Endothelial cell of umbilical vein (primary cell): Measurements from ENCODE around the gene DNA2. TPM values are rescaled to one million over a fixed set of nuclear protein-coding genes. Genes with fewer than 3 reads are reported as not detected.
"Not testable (repeated sequence)": the region's sequence is repeated elsewhere in the genome, so short reads cannot be mapped to it uniquely, and the experiment has no call there.

Experiments used
- BruUV-seq: library from RNA; stranded (reverse); fragments of 400-500 nt; replicated peaks from 2 replicates; lab custom pipeline; 2021; lab: Mats Ljungman, UMichigan
- CTCF ChIA-PET: fragments of 300-600, 350-600 bp; sonication (Branson Sonifier 250); formaldehyde crosslinking; loops from one replicate; lab custom pipeline; 2021; ENCODE audit warnings: antibody characterized with exemption, inconsistent platforms; lab: Charles Lee
- POLR2A ChIA-PET: fragments of 300-600, 350-600 bp; sonication (Branson Sonifier 250); formaldehyde crosslinking; loops from one replicate; lab custom pipeline; 2021; ENCODE audit warnings: antibody characterized with exemption, inconsistent platforms; lab: Charles Lee
- DNase-seq: peaks from one replicate; pipeline ENCODE4 v3.0.0-alpha.2; 2011; ENCODE audit warnings: low read depth, low spot score
- FAIRE-seq: peaks from 2 replicates; lab custom pipeline; 2011; peaks lifted over from hg19 to GRCh38; lab: Jason Lieb, UNC
- H2AFZ ChIP-seq: 2 replicates; pipeline ENCODE4 v1.6.0; 2012; ENCODE audit warnings: low read depth, low read length, control low read depth, inconsistent platforms
- H3K27ac ChIP-seq: 2 replicates; pipeline ENCODE4 v1.5.1; 2011; ENCODE audit warnings: low read depth, mild to moderate bottlenecking, control low read depth, low read length, moderate library complexity; ENCODE audit not compliant: insufficient read depth
- H3K27me3 ChIP-seq, 2 experiments: 2 replicates each; pipeline versions ENCODE4 v1.6.0 to v1.6.1; 2011; ENCODE audit warnings: low read length in 2 of 2, mixed read lengths in 1 of 2; ENCODE audit not compliant: control insufficient read depth in 2 of 2, insufficient read depth in 2 of 2
- H3K36me3 ChIP-seq, 2 experiments: 2 replicates in 1 of 2; 3 replicates in 1 of 2; pipeline ENCODE4 v1.5.1; 2011; ENCODE audit warnings: low read length in 2 of 2, mild to moderate bottlenecking in 1 of 2, moderate library complexity in 1 of 2; ENCODE audit not compliant: control insufficient read depth in 2 of 2, insufficient read depth in 2 of 2; ENCODE audit errors: extremely low read depth in 1 of 2
- H3K4me1 ChIP-seq: 3 replicates; pipeline ENCODE4 v1.5.1; 2011; ENCODE audit warnings: mild to moderate bottlenecking, low read length; ENCODE audit not compliant: control insufficient read depth, insufficient read depth; ENCODE audit errors: extremely low read depth
- H3K4me2 ChIP-seq: 2 replicates; pipeline ENCODE4 v1.6.1; 2011; ENCODE audit warnings: low read length, control low read depth, mixed read lengths; ENCODE audit not compliant: insufficient read depth
- H3K4me3 ChIP-seq, 3 experiments: fragments of 200-600 bp in 1 of 3; sonication (generic), shearing (Covaris generic) in 1 of 3; replicated peaks in 1 of 3; 2 replicates each; pipeline ENCODE4 v1.5.1; 2011 to 2016; ENCODE audit warnings: control low read depth in 3 of 3, low read length in 3 of 3, mild to moderate bottlenecking in 2 of 3, inconsistent platforms in 1 of 3, low read depth in 1 of 3, moderate library complexity in 1 of 3; ENCODE audit not compliant: insufficient read depth in 1 of 3
- H3K79me2 ChIP-seq: 2 replicates; pipeline ENCODE4 v1.6.0; 2012; ENCODE audit warnings: low read length, inconsistent platforms; ENCODE audit not compliant: control insufficient read depth, insufficient read depth
- H3K9ac ChIP-seq: replicated peaks from 2 replicates; pipeline ENCODE3; 2011; ENCODE audit warnings: low read length, control low read depth; ENCODE audit not compliant: insufficient read depth; ENCODE audit errors: extremely low read depth
- H3K9me1 ChIP-seq: replicated peaks from 3 replicates; pipeline ENCODE4 v1.6.0; 2011; ENCODE audit warnings: mild to moderate bottlenecking, low read length; ENCODE audit not compliant: control insufficient read depth, insufficient read depth; ENCODE audit errors: extremely low read depth
- H3K9me3 ChIP-seq: replicated peaks from 2 replicates; pipeline ENCODE4 v1.5.1; 2012; ENCODE audit warnings: low read length, inconsistent platforms; ENCODE audit not compliant: control insufficient read depth, insufficient read depth
- H4K20me1 ChIP-seq: replicated peaks from 2 replicates; pipeline ENCODE3; 2011; ENCODE audit warnings: mild to moderate bottlenecking, low read length; ENCODE audit not compliant: control insufficient read depth, insufficient read depth; ENCODE audit errors: extremely low read depth
- EZH2 ChIP-seq: IDR thresholded peaks from 2 replicates; pipeline ENCODE4 v1.6.1; 2012; ENCODE audit warnings: borderline replicate concordance, low read depth, mild to moderate bottlenecking, moderate library complexity, low read length, inconsistent platforms; ENCODE audit not compliant: severe bottlenecking
- FOS ChIP-seq: IDR thresholded peaks from 2 replicates; pipeline ENCODE4 v1.6.1; 2011; ENCODE audit warnings: mild to moderate bottlenecking, low read length, moderate library complexity, borderline replicate concordance; ENCODE audit not compliant: insufficient read depth
- GATA2 ChIP-seq: IDR thresholded peaks from 2 replicates; pipeline ENCODE4 v1.7.0; 2011; ENCODE audit warnings: low read depth, mild to moderate bottlenecking, moderate library complexity, mixed read lengths, low read length; ENCODE audit not compliant: insufficient read length, insufficient read depth
- JUN ChIP-seq: IDR thresholded peaks from 2 replicates; pipeline ENCODE4 v1.6.1; 2011; ENCODE audit warnings: borderline replicate concordance, low read depth; ENCODE audit not compliant: insufficient read length, insufficient read depth
- MYC ChIP-seq: IDR thresholded peaks from one replicate; pipeline ENCODE4 v1.6.1; 2011; ENCODE audit warnings: mild to moderate bottlenecking, low read depth, low read length
- POLR2A ChIP-seq: IDR thresholded peaks from 2 replicates; pipeline ENCODE4 v1.6.1; 2012; ENCODE audit warnings: low read depth, mild to moderate bottlenecking, control low read depth, low read length
- POLR2AphosphoS5 ChIP-seq: IDR thresholded peaks from 2 replicates; pipeline ENCODE4 v1.6.1; 2012; ENCODE audit warnings: low read depth, mild to moderate bottlenecking, control low read depth, low read length, moderate library complexity; ENCODE audit not compliant: insufficient read depth
- dilution Hi-C: fragments of 300-500 bp; cut with MboI; formaldehyde crosslinking; loops from one replicate; pipeline ENCODE4 v1.15.0; 2019; ENCODE audit warnings: low sequenced_read_pairs; ENCODE audit not compliant: extremely low pct_ligation_motif_present
- intact Hi-C: fragments of 100-400 bp; cut with micrococcal nuclease; formaldehyde crosslinking; loops from one replicate; pipeline ENCODE4 v1.10.0; 2022
- polyA plus RNA-seq, 4 experiments: library from polyadenylated mRNA; depleted of rRNA in 3 of 4; stranded (reverse) in 3 of 4; unstranded in 1 of 4; fragments of >200 nt; gene quantifications; 2 replicates each; pipeline versions ENCODE4 v1.2.1 to v1.2.3, GENCODE V29; 2011 to 2012; ENCODE audit warnings: missing spikeins in 1 of 4
- total RNA-seq: library from RNA; stranded (reverse); gene quantifications from 2 replicates; pipeline ENCODE4 v1.2.3, GENCODE V29; 2021
- TF ChIP-seq, protein P1 (sequence below), 2 donors: IDR thresholded peaks; 1 replicate in 1 of 2; 2 replicates in 1 of 2; pipeline ENCODE4 v1.5.1; 2011; ENCODE audit warnings: low read length in 2 of 2, mild to moderate bottlenecking in 2 of 2, moderate library complexity in 2 of 2, control low read depth in 1 of 2, inconsistent platforms in 1 of 2, low read depth in 1 of 2; ENCODE audit not compliant: insufficient read depth in 1 of 2; ENCODE audit errors: extremely low read depth in 1 of 2
- TF ChIP-seq, protein P2 (sequence below): IDR thresholded peaks from 2 replicates; pipeline ENCODE4 v1.6.1; 2011; ENCODE audit not compliant: insufficient read depth, insufficient read length

The DNA2 gene
- total and polyA plus RNA-seq, 2 donors (not counting 3 experiments of a cell fraction or from before 2014, with no cell fraction given), result 3.5 to 18.1 TPM

DNA sequence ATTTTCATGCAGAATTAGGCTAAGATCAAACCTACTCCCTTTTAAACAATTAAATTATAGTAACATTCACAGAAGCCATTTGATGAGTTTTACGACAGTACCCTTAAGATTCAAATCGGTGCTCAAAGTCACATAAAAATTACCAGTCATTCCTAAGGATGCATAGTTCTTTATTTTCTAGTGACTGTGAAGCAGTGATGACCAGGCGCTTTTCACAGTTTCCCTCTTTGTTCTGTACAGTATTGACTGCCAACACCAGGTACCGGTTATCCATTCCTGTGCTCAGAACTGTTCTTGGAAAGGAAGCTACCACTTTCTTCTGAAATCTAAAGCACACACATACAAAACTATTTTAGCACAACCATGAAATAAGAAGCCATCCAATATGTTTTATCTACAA, 1.9 kb downstream of the DNA2 start:
- CTCF ChIA-PET, result no interaction called here
- POLR2A ChIA-PET, result no interaction called here
- peaks cover 14% of the 10 kb centered on the region for H3K4me1 ChIP-seq
- no peaks in the 10 kb centered on the region for H3K27me3 ChIP-seq
- H3K9me3 ChIP-seq, result no peaks in the 10 kb centered on the region
- H2AFZ ChIP-seq, result no peak overlapping the region
- TF ChIP-seq, protein P1, sequence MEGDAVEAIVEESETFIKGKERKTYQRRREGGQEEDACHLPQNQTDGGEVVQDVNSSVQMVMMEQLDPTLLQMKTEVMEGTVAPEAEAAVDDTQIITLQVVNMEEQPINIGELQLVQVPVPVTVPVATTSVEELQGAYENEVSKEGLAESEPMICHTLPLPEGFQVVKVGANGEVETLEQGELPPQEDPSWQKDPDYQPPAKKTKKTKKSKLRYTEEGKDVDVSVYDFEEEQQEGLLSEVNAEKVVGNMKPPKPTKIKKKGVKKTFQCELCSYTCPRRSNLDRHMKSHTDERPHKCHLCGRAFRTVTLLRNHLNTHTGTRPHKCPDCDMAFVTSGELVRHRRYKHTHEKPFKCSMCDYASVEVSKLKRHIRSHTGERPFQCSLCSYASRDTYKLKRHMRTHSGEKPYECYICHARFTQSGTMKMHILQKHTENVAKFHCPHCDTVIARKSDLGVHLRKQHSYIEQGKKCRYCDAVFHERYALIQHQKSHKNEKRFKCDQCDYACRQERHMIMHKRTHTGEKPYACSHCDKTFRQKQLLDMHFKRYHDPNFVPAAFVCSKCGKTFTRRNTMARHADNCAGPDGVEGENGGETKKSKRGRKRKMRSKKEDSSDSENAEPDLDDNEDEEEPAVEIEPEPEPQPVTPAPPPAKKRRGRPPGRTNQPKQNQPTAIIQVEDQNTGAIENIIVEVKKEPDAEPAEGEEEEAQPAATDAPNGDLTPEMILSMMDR (IDR thresholded peaks at IDR 0.05; ENCODE audit: extremely low read depth in 1 of 2, insufficient read depth in 1 of 2, low read depth in 1 of 2, low read length in 2 of 2), result no peak
- TF ChIP-seq POLR2AphosphoS5 (no peak), POLR2A (no peak), GATA2 (no peak), EZH2 (no peak), FOS (no peak), MYC (no peak), JUN (no peak)
- TF ChIP-seq, protein P2, sequence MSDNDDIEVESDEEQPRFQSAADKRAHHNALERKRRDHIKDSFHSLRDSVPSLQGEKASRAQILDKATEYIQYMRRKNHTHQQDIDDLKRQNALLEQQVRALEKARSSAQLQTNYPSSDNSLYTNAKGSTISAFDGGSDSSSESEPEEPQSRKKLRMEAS, result no peak
- peak overlapping the region; percentile 100 for H3K4me2 ChIP-seq
- peaks cover 27% of the 10 kb centered on the region for H3K79me2 ChIP-seq
- H3K27ac ChIP-seq, result no peak overlapping the region
- no peaks in the 10 kb centered on the region for H4K20me1 ChIP-seq
- FAIRE-seq (no peak), DNase-seq (no peak)
- BruUV-seq, result no TSS peak
- no peaks in the 10 kb centered on the region for H3K9me1 ChIP-seq
- no peaks in the 10 kb centered on the region for H3K36me3 ChIP-seq
- dilution Hi-C loops (no loop called here), intact Hi-C loops (no loop called here)
- no peak overlapping the region for H3K9ac ChIP-seq
- no peak overlapping the region for H3K4me3 ChIP-seq

DNA sequence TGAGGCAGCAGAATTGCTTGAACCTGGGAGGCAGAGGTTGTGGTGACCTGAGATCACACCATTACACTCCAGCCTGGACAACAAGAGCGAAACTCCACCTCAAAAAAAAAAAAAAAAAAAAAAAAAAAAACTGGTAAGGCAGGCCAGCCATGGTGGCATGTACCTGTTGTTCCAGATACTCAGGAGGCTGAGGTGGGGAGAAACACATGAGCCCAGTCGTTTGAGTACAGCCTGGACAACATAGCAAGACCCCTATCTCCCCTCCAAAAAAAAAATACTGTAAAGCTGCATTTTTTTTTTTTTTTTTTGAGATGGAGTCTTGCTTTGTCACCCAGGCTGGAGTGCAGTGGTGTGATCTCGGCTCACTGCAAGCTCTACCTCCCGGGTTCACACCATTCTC, 7.0 kb downstream of the DNA2 start:
- H3K79me2 ChIP-seq, H3K9ac ChIP-seq, H4K20me1 ChIP-seq, dilution Hi-C loops, H3K36me3 ChIP-seq, H3K27me3 ChIP-seq, H3K27ac ChIP-seq, DNase-seq, BruUV-seq, H3K4me3 ChIP-seq, H3K4me2 ChIP-seq, H3K4me1 ChIP-seq, H2AFZ ChIP-seq, H3K9me1 ChIP-seq, FAIRE-seq, POLR2A ChIA-PET, intact Hi-C loops, H3K9me3 ChIP-seq: not testable (repeated sequence)
- CTCF ChIA-PET, result interaction anchor here (1.5 kb wide), 1 partner anchor 117 kb away, joined by 3 read pairs; no protein-coding TSS in a partner anchor
